TTC549 (cell line): Measurements from ENCODE around the gene CD180.
"Not testable (repeated sequence)": the region's sequence is repeated elsewhere in the genome, so short reads cannot be mapped to it uniquely, and the experiment has no call there.

Experiments used
- FAIRE-seq: peaks from 2 replicates; lab custom pipeline; 2012; peaks lifted over from hg19 to GRCh38; lab: Jason Lieb, UNC

CD180 gene

DNA sequence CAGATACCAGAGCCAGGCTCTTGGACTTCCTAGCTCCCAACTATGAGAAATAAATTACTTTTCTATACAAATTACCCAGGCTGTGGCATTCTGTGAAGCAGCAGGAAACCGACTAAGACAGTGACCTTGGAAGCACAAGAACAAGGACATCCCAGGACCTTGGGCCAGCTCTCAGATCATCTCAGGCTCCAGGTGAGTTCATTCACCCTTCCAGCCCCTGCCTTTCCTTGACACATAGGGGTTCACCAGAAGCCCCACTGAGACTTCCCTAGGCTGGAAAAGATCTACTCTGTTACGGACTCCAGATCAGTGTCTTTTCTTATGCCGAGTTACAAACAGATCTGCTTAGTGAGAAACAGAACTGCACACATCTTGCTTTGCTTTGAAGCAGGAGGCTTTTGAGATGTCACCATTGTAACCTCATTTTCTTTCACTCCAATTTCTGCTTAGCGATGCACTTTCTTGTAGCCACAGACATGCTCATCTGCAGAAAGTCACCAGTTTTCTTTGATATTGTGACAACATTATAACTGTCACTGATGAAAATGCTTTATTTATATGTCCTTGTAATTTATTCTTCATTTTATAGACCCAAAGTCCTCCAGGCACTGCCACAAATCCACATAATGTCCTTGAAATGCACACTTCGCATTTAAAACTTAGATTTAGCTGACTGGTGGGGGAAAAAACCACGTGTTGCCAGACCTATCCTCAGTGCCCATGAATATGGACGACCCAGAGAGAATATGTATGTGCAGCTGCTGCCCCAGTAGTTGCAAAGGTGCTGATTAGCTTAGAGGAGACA lies 8.1 kb downstream of the CD180 start:
- no peak for FAIRE-seq

DNA sequence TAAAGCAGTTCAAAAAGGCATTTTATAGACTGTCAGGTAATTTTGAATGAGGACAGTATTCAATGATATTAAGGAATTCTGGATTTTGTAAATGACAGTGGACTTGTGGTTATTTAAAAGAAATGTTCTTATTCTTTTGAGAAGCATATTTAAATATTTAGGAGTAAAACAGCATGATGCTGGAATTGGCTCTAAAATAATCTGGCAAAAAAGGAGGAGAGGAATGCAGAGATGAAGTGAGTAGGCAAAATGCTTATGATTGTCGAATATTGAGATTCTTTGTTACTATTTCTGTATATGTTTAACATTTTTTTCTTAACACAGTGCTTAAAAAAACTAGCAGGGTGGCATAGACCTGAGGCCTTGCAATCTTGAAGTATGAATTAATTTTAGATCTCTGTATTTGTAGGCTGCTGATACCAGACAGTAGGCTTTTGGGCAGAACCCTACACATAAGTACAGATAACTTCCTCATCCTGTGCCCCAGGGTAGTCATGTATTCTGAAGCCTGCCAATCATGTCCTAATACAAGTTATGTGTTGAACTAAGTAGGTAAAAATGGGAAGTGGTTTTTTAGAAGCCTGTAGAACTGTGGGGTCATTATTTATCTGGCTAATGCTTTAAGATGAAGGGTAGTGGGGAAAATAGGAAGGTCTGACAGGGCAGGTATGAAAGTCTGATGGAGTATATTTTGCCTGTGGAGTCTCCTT lies 9.4 kb downstream of the CD180 start:
- no peak for FAIRE-seq

DNA sequence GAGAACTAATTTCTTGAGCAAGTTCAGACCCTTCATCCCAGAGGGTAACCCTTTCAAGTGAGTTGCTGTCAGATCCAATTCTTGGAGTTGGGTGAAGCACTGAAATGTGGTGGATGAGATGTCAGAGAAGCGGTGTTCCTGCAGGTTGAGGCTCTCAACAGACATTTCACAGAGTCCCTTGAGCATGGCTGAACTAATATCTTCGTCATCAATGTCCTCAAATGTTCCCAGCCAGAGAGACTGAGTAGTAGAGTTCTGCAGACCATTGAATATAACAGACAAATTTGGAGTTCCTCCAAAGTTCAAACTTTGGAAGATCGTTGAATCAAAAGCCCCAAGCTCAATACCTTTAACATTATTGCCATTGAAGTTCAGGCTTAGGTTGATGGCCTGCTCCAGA lies 12.7 kb downstream of the CD180 start:
- no peak for FAIRE-seq

DNA sequence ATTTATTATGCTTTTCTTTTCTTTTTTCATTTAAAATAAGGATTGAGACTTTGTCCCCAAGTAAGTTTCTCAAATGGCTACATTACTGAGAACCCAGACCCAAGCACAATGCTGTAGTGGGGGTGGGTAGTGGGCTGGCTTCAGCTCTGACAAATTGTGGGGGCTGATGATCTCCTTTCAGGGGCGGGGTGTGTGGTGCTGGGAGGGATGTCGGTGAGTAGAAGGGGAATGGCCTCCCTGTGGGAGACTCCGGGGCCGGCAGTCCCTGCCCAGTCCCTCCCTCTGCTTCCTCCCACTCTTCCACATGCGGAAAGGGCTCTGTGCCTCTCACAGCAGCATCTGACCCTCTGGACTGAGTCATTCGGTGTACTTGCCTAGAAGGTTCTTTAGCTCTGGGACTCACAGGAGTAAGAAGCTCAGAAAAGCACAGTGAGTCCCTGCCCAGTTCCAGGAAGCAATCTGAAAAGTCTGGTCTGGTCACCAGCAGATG lies 14.3 kb downstream of the CD180 start:
- no peak for FAIRE-seq

DNA sequence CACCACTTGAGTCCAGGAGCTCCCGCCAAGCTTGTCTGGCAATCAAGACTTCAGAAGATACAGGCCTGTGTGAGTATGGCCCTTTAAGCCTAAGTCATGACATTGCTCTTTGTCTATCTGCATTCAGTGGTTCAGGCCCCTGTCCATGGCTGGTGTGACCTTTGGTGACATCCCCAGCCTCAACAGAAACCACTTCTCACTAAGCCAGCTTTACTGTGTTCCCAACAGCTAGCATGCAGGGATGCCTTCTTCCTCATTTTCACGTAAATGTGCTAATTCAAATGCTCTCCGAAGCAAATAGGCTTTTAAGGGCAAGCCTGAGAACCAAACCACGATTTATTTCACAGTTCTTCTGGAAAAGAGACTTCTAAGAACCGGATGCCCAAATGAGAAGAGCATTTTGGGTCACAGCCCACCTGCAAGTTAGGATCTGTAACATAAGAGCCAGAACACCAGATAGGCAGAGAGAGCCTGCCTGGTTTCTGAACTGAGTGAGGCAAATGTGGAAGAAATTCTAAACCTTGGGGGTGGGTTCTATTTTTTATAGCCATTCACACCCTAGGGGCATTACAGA lies 14.9 kb downstream of the CD180 start:
- FAIRE-seq, result no peak

DNA sequence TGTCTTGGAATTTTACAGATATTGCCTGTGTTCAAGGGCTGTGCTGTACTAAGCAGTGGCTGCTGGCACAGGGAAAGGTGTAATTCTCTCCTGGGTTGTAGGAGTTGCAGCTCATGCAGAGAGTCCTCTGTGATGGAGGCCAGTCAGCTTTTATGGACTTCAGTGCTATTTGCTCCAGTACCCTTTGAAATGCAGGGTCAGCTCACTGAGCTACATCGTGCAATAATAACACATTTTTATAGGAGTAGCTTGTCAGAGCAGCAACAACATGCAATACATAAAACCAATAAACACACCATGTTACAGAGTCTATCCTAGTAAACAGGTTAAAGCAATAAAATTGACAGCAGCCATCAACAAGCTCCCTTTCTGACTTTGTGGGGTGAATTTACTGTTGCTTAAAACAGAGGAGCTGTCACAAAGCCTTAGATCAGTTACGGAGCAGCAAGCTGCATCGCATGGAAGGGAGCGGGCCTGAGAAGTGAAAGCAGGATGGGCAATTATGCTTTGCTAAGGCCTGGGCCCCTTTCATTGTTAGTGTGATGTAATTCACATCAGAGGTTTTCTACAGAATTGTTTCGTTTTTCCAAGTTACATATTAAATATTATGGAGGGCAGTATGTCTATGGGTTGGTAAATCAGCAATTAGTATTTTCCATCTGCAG lies 16.8 kb downstream of the CD180 start:
- FAIRE-seq, result no peak

DNA sequence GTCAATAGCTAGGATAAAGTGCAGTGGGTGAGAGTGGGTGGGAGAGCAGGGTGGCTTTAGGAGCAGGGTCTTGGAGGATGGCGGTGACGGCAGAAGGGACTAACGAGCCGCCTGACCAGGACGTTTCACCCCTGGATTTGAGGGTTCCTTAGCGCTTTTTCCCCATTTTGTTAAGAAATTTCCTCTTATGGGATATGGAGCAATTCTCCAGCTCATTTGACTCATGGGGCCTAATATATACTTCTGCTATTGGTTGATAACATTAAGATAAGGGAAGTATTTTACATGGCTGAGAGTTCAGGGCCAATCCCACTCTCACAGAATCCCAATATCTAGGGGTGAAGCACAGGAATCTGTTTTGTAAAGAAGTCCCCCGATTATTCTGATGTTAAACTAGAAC lies 17.6 kb downstream of the CD180 start:
- FAIRE-seq, result no peak

DNA sequence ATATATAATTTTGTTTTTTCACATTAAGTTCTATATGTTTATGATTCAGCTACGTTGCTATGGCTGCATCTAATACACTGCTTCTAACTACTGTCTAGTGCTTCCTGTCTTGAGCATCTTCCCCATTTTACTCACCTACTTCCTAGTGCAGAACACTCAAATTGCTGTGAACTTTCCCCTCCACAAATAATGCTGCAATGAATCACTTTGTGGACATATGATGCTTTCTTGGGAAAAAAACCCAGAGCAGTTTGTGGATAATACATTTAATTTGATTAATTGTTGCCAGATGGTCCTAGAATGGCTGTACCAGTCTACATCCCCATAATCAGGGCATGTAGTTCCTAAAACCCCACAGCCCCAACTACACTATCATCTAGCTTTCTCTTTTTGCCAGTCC lies 18.5 kb downstream of the CD180 start:
- FAIRE-seq, result no peak

DNA sequence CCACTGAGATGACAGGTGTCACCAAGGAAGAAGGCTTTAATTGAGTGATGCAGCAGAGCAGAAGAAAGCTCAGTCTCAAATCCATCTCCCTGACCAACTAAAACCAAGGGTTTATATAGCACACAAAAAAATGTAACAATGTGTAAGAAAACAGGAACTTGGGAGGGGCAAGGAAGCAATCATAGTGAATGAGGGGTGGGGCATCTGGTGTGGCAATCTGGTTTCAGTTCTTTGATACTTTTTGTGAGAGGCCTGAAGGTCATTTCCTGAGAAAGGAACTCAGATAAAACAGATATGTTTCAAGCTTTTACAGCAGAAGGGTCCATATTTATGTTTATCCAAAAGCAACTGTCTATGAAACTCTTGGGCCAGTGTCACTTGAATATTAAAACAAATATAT lies 19.7 kb downstream of the CD180 start:
- no peak for FAIRE-seq

DNA sequence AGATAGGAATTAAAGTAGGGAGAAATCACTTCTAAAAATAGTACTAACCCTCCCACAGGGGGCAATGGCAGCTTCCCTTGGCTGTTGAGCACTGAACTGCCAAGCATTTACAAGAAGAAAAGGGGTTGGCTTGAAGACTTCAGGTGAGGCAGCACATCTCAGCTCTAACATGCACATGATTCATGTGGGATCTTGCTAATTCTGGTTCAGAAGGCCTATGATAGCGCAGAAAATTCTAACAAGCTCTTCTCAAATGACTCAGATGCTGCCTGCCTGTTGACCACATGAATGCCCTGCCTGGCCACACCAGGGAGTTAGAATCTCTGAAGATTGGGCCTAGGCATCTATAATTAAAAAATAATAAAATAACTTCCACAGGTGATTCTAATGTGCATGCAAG lies 22.6 kb downstream of the CD180 start:
- FAIRE-seq, result no peak

DNA sequence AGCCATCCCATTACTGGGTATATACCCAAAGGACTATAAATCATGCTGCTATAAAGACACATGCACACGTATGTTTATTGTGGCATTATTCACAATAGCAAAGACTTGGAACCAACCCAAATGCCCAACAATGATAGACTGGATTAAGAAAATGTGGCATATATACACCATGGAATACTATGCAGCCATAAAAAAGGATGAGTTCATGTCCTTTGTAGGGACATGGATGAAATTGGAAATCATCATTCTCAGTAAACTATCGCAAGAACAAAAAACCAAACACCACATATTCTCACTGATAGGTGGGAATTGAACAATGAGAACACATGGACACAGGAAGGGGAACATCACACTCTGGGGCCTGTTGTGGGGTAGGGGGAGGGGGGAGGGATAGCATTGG lies 23.2 kb downstream of the CD180 start:
- not testable (repeated sequence) for FAIRE-seq

DNA sequence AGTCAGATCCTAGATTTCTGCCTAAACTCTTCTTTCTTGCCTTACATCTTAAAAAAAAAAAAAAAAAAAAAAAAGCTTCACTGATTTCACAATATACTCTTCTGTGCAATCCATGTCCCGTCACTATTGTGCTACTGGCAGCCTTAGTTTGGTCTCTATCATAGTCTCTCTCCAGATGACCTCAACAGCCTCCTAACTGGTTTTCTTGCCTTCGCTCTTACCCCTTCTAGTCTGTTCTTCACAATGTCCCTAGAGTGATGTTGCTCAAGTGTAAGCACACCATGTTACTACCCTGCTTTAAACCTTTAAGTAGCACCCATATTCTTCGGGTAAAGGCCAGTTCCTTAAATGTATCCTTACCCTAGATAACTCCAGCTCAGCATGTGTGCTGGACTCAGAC lies 25.8 kb downstream of the CD180 start:
- FAIRE-seq, result no peak

DNA sequence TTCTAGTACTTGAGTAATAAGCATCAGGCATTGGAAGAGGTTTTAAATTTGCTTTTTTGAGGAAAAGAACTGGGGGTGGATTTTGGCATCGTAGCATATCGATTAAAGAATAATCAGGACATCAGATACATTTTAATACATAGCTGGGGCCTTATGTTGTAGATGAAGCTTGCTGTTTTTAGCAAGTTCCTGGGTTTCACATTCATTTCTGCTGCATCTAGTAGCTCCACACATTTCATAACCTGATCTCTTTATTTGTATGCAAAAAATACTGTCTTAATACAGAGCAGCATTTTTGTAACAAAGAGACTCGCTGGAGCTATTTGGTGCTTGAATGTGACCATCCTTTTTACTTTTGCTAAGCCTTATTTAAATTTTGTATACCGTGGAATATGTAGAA lies 28.5 kb downstream of the CD180 start:
- no peak for FAIRE-seq

DNA sequence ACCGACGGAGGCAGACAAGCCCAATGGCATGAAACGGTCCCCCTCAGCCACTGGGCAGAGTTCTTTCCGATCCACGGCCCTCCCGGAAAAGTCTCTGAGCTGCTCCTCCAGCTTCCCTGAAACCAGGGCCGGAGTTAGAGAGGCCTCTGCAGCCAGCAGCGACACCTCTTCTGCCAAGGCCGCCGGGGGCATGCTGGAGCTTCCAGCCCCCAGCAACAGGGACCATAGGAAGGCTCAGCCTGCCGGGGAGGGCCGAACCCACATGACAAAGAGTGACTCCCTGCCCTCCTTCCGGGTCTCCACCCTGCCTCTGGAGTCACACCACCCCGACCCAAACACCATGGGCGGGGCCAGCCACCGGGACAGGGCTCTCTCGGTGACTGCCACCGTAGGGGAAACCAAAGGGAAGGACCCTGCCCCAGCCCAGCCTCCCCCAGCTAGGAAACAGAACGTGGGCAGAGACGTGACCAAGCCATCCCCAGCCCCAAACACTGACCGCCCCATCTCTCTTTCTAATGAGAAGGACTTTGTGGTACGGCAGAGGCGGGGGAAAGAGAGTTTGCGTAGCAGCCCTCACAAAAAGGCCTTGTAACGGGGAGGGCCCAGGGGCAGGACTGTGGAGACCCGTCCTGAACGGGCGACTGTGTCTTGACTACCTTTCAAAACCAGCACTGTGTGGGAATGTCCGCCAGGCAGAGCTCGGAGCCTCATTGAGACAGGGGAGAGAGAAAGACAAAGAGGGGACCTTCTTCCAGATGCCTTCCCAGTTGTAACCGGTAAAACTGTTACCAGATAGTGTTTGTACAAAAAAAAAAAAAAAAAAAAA lies 29.9 kb downstream of the CD180 start:
- no peak for FAIRE-seq

DNA sequence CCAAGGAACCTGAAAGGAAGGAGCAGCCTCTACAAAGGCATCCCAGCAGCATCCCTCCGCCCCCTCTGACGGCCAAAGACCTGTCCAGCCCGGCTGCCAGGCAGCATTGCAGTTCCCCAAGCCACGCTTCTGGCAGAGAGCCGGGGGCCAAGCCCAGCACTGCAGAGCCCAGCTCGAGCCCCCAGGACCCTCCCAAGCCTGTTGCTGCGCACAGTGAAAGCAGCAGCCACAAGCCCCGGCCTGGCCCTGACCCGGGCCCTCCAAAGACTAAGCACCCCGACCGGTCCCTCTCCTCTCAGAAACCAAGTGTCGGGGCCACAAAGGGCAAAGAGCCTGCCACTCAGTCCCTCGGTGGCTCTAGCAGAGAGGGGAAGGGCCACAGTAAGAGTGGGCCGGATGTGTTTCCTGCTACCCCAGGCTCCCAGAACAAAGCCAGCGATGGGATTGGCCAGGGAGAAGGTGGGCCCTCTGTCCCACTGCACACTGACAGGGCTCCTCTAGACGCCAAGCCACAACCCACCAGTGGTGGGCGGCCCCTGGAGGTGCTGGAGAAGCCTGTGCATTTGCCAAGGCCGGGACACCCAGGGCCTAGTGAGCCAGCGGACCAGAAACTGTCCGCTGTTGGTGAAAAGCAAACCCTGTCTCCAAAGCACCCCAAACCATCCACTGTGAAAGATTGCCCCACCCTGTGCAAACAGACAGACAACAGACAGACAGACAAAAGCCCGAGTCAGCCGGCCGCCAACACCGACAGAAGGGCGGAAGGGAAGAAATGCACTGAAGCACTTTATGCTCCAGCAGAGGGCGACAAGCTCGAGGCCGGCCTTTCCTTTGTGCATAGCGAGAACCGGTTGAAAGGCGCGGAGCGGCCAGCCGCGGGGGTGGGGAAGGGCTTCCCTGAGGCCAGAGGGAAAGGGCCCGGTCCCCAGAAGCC lies 30.8 kb downstream of the CD180 start:
- FAIRE-seq, result no peak

DNA sequence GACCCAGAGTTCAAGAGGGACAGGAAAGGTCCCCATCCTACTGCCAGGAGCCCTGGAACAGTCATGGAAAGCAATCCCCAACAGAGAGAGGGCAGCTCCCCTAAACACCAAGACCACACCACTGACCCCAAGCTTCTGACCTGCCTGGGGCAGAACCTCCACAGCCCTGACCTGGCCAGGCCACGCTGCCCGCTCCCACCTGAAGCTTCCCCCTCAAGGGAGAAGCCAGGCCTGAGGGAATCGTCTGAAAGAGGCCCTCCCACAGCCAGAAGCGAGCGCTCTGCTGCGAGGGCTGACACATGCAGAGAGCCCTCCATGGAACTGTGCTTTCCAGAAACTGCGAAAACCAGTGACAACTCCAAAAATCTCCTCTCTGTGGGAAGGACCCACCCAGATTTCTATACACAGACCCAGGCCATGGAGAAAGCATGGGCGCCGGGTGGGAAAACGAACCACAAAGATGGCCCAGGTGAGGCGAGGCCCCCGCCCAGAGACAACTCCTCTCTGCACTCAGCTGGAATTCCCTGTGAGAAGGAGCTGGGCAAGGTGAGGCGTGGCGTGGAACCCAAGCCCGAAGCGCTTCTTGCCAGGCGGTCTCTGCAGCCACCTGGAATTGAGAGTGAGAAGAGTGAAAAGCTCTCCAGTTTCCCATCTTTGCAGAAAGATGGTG lies 31.6 kb downstream of the CD180 start:
- FAIRE-seq, result no peak

DNA sequence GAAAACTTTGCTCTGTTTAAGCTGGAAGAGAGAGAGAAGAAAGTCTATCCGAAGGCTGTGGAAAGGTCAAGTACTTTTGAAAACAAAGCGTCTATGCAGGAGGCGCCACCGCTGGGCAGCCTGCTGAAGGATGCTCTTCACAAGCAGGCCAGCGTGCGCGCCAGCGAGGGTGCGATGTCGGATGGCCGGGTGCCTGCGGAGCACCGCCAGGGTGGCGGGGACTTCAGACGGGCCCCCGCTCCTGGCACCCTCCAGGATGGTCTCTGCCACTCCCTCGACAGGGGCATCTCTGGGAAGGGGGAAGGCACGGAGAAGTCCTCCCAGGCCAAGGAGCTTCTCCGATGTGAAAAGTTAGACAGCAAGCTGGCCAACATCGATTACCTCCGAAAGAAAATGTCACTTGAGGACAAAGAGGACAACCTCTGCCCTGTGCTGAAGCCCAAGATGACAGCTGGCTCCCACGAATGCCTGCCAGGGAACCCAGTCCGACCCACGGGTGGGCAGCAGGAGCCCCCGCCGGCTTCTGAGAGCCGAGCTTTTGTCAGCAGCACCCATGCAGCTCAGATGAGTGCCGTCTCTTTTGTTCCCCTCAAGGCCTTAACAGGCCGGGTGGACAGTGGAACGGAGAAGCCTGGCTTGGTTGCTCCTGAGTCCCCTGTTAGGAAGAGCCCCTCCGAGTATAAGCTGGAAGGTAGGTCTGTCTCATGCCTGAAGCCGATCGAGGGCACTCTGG lies 32.6 kb downstream of the CD180 start:
- no peak for FAIRE-seq

DNA sequence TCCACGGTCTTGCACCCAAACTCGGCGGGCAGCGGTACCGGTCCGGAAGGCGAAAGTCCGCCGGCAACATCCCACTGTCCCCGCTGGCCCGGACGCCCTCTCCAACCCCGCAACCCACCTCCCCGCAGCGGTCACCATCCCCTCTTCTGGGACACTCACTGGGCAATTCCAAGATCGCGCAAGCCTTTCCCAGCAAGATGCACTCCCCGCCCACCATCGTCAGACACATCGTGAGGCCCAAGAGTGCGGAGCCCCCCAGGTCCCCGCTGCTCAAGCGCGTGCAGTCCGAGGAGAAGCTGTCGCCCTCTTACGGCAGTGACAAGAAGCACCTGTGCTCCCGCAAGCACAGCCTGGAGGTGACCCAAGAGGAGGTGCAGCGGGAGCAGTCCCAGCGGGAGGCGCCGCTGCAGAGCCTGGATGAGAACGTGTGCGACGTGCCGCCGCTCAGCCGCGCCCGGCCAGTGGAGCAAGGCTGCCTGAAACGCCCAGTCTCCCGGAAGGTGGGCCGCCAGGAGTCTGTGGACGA lies 33.3 kb downstream of the CD180 start:
- FAIRE-seq, result no peak

DNA sequence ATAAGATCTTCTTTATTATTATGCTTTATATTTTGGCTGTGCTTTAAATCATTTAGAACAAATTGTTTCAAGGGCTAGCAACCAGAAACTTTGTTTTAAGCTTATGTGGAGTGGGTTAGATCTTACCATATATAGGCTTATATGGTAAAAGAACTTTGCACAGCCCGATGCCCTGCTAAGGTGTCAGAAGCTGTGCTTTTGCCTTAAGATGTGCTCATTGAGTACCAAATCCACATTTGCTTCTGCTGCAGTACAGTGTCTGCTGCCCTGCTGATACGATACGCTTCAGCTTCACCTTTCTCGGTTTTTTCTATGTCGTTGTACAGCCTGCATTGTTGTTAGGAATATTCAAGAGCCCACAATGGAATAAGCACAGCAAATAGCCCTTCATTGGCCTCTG lies 34.8 kb downstream of the CD180 start:
- no peak for FAIRE-seq
